Skin epidermis (tissue), 12 donors: ENCODE data around the gene CCDC38.
A peak's percentile ranks its signal among the peaks of the same experiment; 100 is the strongest.
"Not testable (repeated sequence)": the region's sequence is repeated elsewhere in the genome, so short reads cannot be mapped to it uniquely, and the experiment has no call there.

Experiments
- H3K27ac ChIP-seq, 21 experiments: fragments of 200-600 bp; sonication (generic) in 11 of 21; one replicate each; pipeline ENCODE4 v1.5.0; 2020; ENCODE audit warnings: mild to moderate bottlenecking in 3 of 21, inconsistent platforms in 2 of 21, moderate library complexity in 2 of 21
- H3K4me3 ChIP-seq, 7 experiments: fragments of 200-600 bp; sonication (generic) in 2 of 7; one replicate each; pipeline ENCODE4 v1.5.0; 2020; ENCODE audit warnings: inconsistent platforms in 2 of 7, mild to moderate bottlenecking in 2 of 7, moderate library complexity in 1 of 7

The CCDC38 gene

DNA sequence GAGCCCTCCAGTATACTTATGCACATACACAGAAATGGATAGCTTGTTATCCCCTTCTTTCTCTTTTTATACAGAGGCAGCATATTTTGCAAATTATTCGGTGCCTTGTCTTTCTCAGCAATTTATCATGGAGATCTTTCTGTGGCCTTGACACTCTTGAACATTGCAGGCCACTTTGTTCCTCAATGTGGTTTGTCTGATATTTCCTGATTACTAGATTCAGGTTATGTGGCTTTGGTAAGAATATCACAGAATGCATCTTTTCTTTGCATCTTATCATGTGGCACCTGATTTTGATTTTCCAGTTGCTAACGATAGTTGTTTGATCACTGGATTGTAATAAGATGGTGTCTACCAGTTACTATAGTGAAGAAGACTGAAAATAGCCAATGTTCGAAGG is 90.8 kb downstream of the CCDC38 start:
- H3K4me3 ChIP-seq, result no peak overlapping the region

GRCh38 chr12:95848575-95849388 is 93.6 kb downstream of the CCDC38 start:
- Histone ChIP-seq H3K4me3 (no peak overlapping the region), H3K27ac (no peak overlapping the region)

More for the DNA sequence above, 90.8 kb downstream of the CCDC38 start:
- H3K27ac ChIP-seq, result no peak overlapping the region

DNA sequence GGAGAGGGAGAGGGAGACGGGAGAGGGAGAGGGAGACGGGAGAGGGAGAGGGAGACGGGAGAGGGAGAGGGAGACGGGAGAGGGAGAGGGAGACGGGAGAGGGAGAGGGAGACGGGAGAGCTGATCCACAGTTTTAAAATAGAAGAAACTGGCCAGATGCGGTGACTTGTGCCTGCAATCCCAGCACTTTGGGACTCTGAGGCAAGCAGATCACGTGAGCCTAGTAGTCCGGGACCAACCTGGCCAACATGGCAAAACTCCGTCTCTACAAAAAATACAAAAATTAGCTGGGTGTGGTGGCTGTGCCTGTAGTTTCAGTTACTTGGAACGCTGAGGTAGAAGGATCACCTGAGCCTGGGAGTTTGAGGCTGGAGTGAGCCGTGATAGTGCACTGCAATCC is 100.0 kb downstream of the CCDC38 start:
- H3K4me3 ChIP-seq, result peak overlapping the region in 2 of 7 experiments; percentile 8 to 32
- not testable (repeated sequence) for H3K27ac ChIP-seq

GRCh38 chr12:95838125-95838524 is 104.3 kb downstream of the CCDC38 start:
- H3K4me3 ChIP-seq, result no peak overlapping the region
- H3K27ac ChIP-seq, result no peak overlapping the region

DNA sequence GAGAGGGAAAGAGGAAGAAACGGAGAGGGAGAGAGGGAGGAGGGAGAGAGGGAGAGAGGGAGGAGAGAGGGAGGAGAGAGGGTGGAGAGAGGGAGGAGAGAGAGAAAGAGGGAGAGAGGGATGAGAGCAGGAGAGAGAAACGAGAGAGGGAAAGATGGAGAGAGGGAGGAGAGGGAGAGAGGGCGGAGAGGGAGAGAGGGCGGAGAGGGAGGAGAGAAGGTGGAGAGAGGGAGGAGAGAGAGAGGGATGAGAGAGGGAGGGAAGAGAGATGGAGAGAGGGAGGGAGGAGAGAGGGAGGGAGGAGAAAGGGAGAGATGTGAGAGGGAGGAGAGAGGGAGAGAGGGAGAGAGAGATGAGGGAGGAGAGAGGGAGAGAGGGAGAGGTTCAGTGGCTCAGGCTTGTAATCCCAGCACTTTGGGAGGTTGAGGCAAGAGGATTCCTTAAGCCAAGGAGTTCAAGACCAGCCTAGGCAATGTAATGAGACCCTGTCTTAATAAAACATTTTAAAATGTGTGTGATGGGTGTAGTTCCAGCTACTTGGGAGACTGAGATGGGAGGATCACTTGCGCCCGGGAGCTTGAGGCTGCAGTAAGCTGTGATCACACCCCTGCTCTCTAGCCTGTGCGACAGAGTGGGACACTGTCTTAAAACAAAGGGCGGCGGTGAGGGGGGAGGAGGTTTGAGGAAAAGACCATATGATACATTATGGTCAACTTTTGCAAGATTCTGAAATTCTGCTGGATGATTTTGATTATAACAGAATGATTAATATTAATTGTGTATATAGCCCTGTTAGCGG is 105.0 kb downstream of the CCDC38 start:
- H3K27ac ChIP-seq, result no peak overlapping the region
- no peak overlapping the region for H3K4me3 ChIP-seq

GRCh38 chr12:95836630-95837239 is 105.7 kb downstream of the CCDC38 start:
- Histone ChIP-seq H3K4me3 (no peak overlapping the region), H3K27ac (no peak overlapping the region)

- H3K27ac ChIP-seq, result no peak overlapping the region
- no peak overlapping the region for H3K4me3 ChIP-seq
These were observed 106.2 kb downstream of the CCDC38 start for GRCh38 chr12:95836185-95836609.

GRCh38 chr12:95834572-95834971 is 107.8 kb downstream of the CCDC38 start:
- H3K27ac ChIP-seq, result no peak overlapping the region
- no peak overlapping the region for H3K4me3 ChIP-seq

GRCh38 chr12:95830335-95831089 is 111.9 kb downstream of the CCDC38 start:
- Histone ChIP-seq H3K27ac (no peak overlapping the region), H3K4me3 (no peak overlapping the region)

- Histone ChIP-seq H3K4me3 (no peak overlapping the region), H3K27ac (no peak overlapping the region)
These were observed 113.0 kb downstream of the CCDC38 start for GRCh38 chr12:95829395-95829794.

DNA sequence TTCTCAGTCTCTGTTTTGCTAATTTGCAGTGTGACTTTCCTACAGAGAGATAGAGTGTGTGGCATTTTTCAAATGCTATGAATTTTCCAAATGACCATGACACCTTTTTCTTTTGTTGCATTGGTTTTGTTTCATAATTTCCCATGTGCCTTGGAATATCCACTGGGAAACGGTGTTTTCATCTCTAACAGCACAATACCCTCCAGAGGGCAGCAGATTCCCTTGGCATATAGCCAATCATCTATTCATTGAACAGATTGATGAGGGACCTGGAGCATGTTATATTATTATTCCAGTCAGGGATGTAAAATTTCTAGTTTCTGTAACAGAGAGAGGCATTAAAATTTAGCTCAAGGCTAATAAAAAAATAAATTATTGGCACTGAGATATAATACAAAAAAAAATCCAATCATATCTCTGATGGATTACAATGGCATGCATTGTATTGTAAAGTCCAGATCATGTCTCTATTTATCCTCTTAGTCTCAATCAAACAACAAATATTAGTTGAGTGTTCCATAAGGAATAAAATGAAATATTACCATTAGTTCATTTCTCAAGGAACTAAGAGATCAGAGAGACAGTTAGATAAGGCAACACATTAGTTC is 122.2 kb downstream of the CCDC38 start:
- no peak overlapping the region for H3K27ac ChIP-seq
- H3K4me3 ChIP-seq, result no peak overlapping the region
